Fibroblast of mammary gland (primary cell): ENCODE measurements around the gene FRMD5.

Experiments used
- DNase-seq: peaks from one replicate; pipeline ENCODE4 v3.0.0-alpha.2; 2010; ENCODE audit warnings: low read depth
- H3K4me3 ChIP-seq: 2 replicates; pipeline ENCODE4 v1.5.1; 2011; ENCODE audit warnings: low read depth, mild to moderate bottlenecking, low read length, moderate library complexity; ENCODE audit not compliant: control insufficient read depth
- TF ChIP-seq, protein P1 (sequence below): conservative IDR thresholded peaks from 2 replicates; pipeline ENCODE4 v1.5.1; 2011; ENCODE audit warnings: low read depth, low read length, inconsistent platforms; ENCODE audit not compliant: control insufficient read depth, insufficient read depth

FRMD5 gene

DNA sequence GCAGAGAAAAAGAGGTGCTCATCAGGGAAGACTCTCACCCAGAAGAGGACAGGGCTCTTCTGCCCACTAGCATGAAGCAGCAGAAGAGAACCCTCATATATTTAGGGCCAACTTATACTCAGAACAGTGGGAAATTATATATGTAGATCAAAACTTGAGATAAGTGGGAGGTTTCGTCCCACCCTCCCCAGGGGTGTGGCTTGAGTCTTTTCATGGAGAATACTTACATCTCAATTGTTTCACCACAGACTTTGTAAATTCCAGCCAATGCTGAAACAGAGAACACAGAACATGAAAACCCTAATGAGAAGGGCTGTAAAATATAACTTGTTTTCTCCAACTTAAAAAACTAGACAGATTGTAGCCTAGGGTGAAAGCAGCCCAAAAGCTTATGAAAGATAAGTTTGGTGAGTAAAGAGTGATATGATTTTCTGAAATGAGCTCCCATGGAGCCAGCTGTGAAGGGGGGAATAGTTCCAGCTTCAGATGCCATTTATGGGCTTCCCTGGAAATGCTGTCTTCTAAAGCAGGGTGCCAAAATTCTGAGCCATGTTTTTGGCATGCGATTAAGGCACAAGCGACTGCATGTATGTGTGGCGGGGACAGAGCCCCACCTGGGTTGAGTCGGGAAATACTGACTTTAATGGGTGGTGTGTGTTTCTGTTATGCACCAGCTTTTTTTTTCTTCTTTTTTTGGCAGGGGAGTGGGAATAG is 275.4 kb downstream of the FRMD5 start:
- H3K4me3 ChIP-seq: no peak overlapping the region
- DNase-seq: no peak
- TF ChIP-seq, protein P1, sequence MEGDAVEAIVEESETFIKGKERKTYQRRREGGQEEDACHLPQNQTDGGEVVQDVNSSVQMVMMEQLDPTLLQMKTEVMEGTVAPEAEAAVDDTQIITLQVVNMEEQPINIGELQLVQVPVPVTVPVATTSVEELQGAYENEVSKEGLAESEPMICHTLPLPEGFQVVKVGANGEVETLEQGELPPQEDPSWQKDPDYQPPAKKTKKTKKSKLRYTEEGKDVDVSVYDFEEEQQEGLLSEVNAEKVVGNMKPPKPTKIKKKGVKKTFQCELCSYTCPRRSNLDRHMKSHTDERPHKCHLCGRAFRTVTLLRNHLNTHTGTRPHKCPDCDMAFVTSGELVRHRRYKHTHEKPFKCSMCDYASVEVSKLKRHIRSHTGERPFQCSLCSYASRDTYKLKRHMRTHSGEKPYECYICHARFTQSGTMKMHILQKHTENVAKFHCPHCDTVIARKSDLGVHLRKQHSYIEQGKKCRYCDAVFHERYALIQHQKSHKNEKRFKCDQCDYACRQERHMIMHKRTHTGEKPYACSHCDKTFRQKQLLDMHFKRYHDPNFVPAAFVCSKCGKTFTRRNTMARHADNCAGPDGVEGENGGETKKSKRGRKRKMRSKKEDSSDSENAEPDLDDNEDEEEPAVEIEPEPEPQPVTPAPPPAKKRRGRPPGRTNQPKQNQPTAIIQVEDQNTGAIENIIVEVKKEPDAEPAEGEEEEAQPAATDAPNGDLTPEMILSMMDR: no peak

DNA sequence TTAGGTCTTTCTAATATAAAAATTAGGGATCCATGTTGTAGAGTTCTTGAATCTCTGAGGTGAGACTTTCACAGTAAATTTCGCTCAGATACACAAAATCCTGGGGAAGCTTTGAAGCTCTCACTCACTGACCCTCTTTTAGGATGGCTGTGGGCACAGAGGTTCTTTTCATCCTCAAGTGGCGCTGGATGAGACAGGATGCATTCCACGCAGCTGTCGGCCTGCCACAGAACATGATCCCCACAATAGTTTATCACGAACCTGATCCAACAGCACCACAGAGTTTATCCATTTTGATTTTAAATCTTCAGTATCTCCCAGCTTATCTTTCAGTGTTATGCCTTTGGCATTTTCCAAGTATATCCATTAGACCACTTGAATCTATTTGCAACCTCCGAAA is 276.4 kb downstream of the FRMD5 start:
- no peak overlapping the region for H3K4me3 ChIP-seq
- TF ChIP-seq, protein P1: no peak
- DNase-seq: no peak

DNA sequence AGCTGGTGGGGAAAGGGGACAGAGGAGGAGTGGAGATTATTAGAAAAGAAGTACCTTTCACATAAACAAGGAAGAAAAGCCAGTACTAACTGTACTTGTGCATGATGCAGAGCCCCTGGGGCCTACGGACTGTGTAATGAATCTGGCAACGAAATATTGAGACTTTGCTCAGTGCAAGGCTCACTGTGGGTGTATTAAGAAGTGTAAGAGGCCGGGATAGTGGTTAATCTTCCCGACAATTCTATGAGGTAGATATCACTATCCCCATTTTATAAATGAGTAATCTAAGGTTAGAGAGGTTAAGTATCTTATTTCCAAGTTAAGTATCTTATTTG is 278.8 kb downstream of the FRMD5 start:
- TF ChIP-seq, protein P1: no peak
- H3K4me3 ChIP-seq: no peak overlapping the region
- DNase-seq: no peak

DNA sequence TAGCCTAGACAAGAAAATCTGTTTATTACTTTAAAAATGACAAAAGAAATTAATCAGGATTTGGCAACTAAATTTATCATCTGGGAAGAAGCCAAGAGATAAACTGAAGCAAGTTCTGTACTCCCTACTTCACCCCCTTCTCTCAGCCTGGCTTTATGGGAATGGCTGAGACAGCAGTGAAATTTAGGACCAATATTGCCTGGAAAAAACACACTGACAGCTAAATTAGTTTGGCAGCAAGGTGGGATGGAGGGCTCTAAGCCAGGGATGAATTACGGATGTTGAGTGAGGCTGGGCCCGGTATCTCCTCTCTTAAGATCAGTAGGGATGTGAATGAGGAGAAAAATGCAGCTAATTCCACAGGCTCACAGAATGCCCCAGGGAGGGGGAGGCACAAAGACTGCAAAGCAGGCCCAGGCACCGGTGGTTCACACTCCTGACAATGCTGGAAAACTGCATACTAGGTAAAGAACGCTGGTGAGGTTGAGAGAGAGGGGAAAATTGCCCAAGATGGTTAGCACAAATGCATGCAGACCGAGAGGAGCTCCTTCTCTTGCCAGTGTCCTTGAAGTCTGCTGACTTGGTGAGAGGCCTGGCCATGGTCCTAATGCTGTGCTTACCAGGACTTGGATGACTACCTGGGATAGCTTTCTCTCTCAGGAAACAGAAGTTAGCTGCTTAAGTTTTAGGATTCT is 279.3 kb downstream of the FRMD5 start:
- DNase-seq: no peak
- no peak overlapping the region for H3K4me3 ChIP-seq
- TF ChIP-seq, protein P1: no peak

DNA sequence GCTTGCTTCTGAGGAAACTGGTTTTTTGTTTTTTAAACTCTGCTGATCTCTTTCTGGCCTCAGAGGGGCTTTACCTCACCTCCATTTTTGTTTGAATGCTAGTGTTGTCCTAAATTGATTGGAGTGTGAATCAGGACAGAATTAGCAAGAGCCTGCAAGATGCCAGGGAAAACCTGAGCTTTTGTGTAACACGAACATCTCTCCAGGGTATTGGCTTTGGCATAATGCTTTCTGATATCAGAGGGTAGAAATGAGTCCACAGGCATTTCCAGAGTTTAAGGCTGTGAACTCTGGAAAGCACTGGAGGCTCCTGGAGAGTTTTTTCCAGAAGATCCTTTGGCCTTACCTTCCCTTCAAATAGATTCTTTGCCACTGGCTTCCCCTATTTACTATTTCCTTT is 281.1 kb downstream of the FRMD5 start:
- TF ChIP-seq, protein P1: no peak
- peak; percentile 35 for DNase-seq
- H3K4me3 ChIP-seq: no peak overlapping the region

DNA sequence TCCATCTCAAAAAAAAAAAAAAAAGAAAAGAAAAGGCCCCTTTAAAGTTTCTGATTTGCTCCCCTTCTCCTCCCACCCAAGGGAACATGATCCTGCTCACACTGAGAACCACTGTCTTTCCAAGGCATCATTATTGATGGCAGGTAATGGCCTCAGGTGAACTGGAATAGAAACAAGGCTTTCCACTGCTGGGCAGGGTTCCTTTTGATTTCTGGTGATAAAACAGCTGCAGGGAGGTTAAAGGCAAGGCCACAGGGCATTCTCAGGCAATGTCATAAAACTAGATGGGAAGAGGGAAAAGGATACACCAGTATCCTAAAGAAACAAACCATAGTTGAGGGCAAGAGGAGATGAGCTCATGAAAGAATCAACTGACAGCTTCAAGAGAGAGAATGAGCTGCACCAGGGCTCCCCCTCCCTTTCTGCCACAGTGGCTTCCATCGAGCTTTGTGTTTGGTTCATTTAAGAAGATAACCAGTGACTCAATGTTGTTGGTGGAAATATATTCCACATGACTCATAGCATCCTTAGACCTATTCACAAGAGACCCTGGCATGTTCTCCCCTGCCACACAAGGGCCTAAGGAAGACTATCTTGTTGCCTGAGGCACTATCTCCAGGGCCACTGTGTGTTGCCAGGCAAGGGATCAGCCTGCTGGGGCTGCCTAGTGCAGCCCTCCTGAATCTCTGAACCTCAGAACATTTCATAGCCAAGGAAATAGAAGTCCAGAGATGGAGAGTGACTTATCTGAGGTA is 281.9 kb downstream of the FRMD5 start:
- H3K4me3 ChIP-seq: no peak overlapping the region
- TF ChIP-seq, protein P1: no peak
- DNase-seq: peak; percentile 98
